ENCODE results near the gene SLC16A3. TPM values are rescaled to one million over a fixed set of nuclear protein-coding genes. Genes with fewer than 3 reads are reported as not detected.

SLC16A3 gene
- total and polyA plus RNA-seq, 10 of the 15 experiments (the other 5 are each of a cell fraction or from before 2014, with no cell fraction given) = 0.10 to 46.5 (median 8.0) TPM

- TF ChIP-seq RELA (IDR thresholded peaks at IDR 0.05; ENCODE audit: borderline replicate concordance, partially characterized antibody) = no peak
- no peak for TF ChIP-seq FOXK2 (IDR thresholded peaks at IDR 0.05)
- no peak for TF ChIP-seq SUZ12 (IDR thresholded peaks at IDR 0.05; ENCODE audit: unreplicated experiment)
- TF ChIP-seq IKZF1 (conservative IDR thresholded peaks at IDR 0.05) = peak; percentile 44
- no peak for TF ChIP-seq HCFC1 (IDR thresholded peaks at IDR 0.05; ENCODE audit: low read length)
- no peak for TF ChIP-seq ZBTB4 (CRISPR knock-in tag; IDR thresholded peaks at IDR 0.05)
- no peak for TF ChIP-seq ZBTB40 (IDR thresholded peaks at IDR 0.05; ENCODE audit: borderline replicate concordance)
- TF ChIP-seq GATAD2B (conservative IDR thresholded peaks at IDR 0.05; ENCODE audit: low read depth) = peak; percentile 28; the same call in 1 of the 2 replicates
- no peak for TF ChIP-seq BRCA1 (IDR thresholded peaks at IDR 0.05; ENCODE audit: low read depth, low read length)
- no peak for TF ChIP-seq STAT3 (IDR thresholded peaks at IDR 0.05; ENCODE audit: low read depth, low read length)
- TF ChIP-seq ASH2L (IDR thresholded peaks at IDR 0.05; ENCODE audit: borderline replicate concordance, low read depth) = no peak
- TF ChIP-seq WRNIP1 (IDR thresholded peaks at IDR 0.05; ENCODE audit: borderline replicate concordance, low read depth, low read length) = no peak
- TF ChIP-seq HDGF (IDR thresholded peaks at IDR 0.05) = no peak
- peak; percentile 89 for TF ChIP-seq POLR2A (IDR thresholded peaks at IDR 0.05; ENCODE audit: low read depth, low read length)
- TF ChIP-seq SMAD5 (IDR thresholded peaks at IDR 0.05; ENCODE audit: low read depth) = no peak
- TF ChIP-seq SP1 (IDR thresholded peaks at IDR 0.05; ENCODE audit: low read depth, low read length) = no peak
- peak; percentile 91 for TF ChIP-seq POLR2AphosphoS5 (IDR thresholded peaks at IDR 0.05; ENCODE audit: low read length)
- no peak for TF ChIP-seq TCF7 (IDR thresholded peaks at IDR 0.05; ENCODE audit: borderline replicate concordance)
- no peak for TF ChIP-seq NFYB (IDR thresholded peaks at IDR 0.05; ENCODE audit: insufficient read depth, low read depth, low read length)
- peak in 1 of 2 experiments; percentile 76; a peak in 1 of 3 replicates for TF ChIP-seq EGR1 (IDR thresholded peaks at IDR 0.05; ENCODE audit: borderline replicate concordance in 1 of 2, low read depth in 2 of 2, low read length in 2 of 2)
- TF ChIP-seq ESRRA (IDR thresholded peaks at IDR 0.05; ENCODE audit: low read length) = no peak
- TF ChIP-seq SPI1 (IDR thresholded peaks at IDR 0.05; ENCODE audit: borderline replicate concordance, insufficient read depth, low read depth, low read length) = no peak
- TF ChIP-seq RFX5 (IDR thresholded peaks at IDR 0.05; ENCODE audit: low read depth, low read length) = no peak
- TF ChIP-seq CBX5 (IDR thresholded peaks at IDR 0.05; ENCODE audit: low read depth) = no peak
- no peak for TF ChIP-seq NFXL1 (IDR thresholded peaks at IDR 0.05; ENCODE audit: borderline replicate concordance)
Measured at GRCh38 chr17:82228842-82229697, at the start of gene SLC16A3 (continued).
